GM12878 (cell line): ENCODE data around the gene HYOU1.

Experiments
- ATF7 ChIP-seq: fragments of 450-650 bp; IDR thresholded peaks from 2 replicates; pipeline ENCODE4 v1.6.1; 2016; ENCODE audit warnings: low read depth, mild to moderate bottlenecking
- BCL11A ChIP-seq: IDR thresholded peaks from 2 replicates; pipeline ENCODE4 v1.6.1; 2011; ENCODE audit warnings: low read depth, low read length
- CBX5 ChIP-seq: sonication (generic); IDR thresholded peaks from 2 replicates; pipeline ENCODE4 v1.6.1; 2016; ENCODE audit warnings: low read depth, moderate library complexity, mild to moderate bottlenecking, inconsistent platforms
- EZH2 ChIP-seq: IDR thresholded peaks from 2 replicates; pipeline ENCODE4 v1.6.1; 2012; ENCODE audit warnings: low read depth, mild to moderate bottlenecking, control low read depth, inconsistent platforms, low read length, borderline replicate concordance; ENCODE audit not compliant: control insufficient read depth
- GATAD2B ChIP-seq: fragments of 450-650 bp; conservative IDR thresholded peaks from 2 replicates; pipeline ENCODE4 v1.6.1; 2017; ENCODE audit warnings: low read depth, mild to moderate bottlenecking, moderate library complexity
- MYB ChIP-seq: fragments of 150-350 bp; IDR thresholded peaks from 2 replicates; pipeline ENCODE4 v1.6.1; 2014; ENCODE audit warnings: mild to moderate bottlenecking, low read depth, low read length, borderline replicate concordance
- MYC ChIP-seq: IDR thresholded peaks from 2 replicates; pipeline ENCODE4 v1.6.1; 2011; ENCODE audit warnings: mild to moderate bottlenecking, low read length, moderate library complexity, inconsistent platforms; ENCODE audit not compliant: insufficient read depth, insufficient replicate concordance, insufficient read length, severe bottlenecking
- POLR2A ChIP-seq: IDR thresholded peaks from 2 replicates; pipeline ENCODE4 v1.6.1; 2011; ENCODE audit warnings: low read depth, mild to moderate bottlenecking, low read length
- POU2F2 ChIP-seq: IDR thresholded peaks from 3 replicates; pipeline ENCODE4 v1.6.1; 2011; ENCODE audit warnings: low read depth, mild to moderate bottlenecking, low read length, borderline replicate concordance
- RFX5 ChIP-seq: IDR thresholded peaks from 2 replicates; pipeline ENCODE4 v1.6.1; 2011; ENCODE audit warnings: low read depth, low read length, improper control_type of control experiment
- TCF12 ChIP-seq: IDR thresholded peaks from 2 replicates; pipeline ENCODE4 v1.6.1; 2011; ENCODE audit warnings: low read depth, mild to moderate bottlenecking, low read length
- TF ChIP-seq, protein P1 (sequence below): IDR thresholded peaks from 2 replicates; pipeline ENCODE4 v1.6.1; 2012; ENCODE audit warnings: low read length, inconsistent platforms
- TF ChIP-seq, protein P2 (sequence below), 3 experiments: IDR thresholded peaks in 2 of 3; conservative IDR thresholded peaks in 1 of 3; 2 replicates each; pipeline ENCODE4 v1.5.1; 2011; ENCODE audit warnings: low read depth in 3 of 3, low read length in 3 of 3, mild to moderate bottlenecking in 3 of 3, control low read depth in 2 of 3, moderate library complexity in 2 of 3, inconsistent platforms in 1 of 3, mixed read lengths in 1 of 3; ENCODE audit not compliant: control insufficient read depth in 2 of 3, insufficient read depth in 1 of 3; ENCODE audit errors: extremely low read depth in 1 of 3
- TF ChIP-seq, protein P3 (sequence below): fragments of 450-650 bp; IDR thresholded peaks from 2 replicates; pipeline ENCODE4 v1.6.1; 2018; ENCODE audit warnings: borderline replicate concordance, mild to moderate bottlenecking; ENCODE audit not compliant: partially characterized antibody

DNA sequence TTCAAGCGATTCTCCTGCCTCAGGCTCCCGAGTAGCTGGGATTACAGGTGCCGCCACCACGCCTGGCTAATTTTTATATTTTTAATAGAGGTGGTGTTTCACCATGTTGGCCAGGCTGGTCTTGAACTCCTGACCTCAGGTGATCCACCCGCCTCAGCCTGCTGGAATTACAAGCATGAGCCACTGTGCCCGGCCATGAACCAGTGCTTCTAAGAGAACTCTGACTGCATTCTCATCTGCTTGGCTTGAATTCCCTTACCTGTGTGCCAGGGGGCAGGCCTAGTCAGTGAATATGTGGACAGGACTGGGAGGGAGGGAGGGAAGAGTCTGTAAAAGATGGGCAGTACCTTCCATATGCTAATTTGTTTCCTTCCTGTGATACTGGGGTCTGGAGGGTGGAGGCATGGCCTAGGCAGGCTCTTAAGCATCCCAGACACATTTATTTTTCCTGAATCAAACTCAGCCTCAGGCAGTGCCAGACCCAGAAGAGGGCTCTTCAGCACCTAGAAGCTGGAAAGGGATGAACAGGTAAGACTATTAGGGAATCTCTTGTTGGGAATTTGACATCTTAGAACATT, 45.4 kb downstream of the HYOU1 start:
- TF ChIP-seq EZH2 (no peak), BCL11A (no peak), RFX5 (no peak), POLR2A (no peak), CBX5 (no peak), GATAD2B (no peak), ATF7 (no peak), MYB (no peak), TCF12 (no peak), POU2F2 (no peak), MYC (no peak)
- TF ChIP-seq, protein P1, sequence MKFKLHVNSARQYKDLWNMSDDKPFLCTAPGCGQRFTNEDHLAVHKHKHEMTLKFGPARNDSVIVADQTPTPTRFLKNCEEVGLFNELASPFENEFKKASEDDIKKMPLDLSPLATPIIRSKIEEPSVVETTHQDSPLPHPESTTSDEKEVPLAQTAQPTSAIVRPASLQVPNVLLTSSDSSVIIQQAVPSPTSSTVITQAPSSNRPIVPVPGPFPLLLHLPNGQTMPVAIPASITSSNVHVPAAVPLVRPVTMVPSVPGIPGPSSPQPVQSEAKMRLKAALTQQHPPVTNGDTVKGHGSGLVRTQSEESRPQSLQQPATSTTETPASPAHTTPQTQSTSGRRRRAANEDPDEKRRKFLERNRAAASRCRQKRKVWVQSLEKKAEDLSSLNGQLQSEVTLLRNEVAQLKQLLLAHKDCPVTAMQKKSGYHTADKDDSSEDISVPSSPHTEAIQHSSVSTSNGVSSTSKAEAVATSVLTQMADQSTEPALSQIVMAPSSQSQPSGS = no peak
- TF ChIP-seq, protein P2, sequence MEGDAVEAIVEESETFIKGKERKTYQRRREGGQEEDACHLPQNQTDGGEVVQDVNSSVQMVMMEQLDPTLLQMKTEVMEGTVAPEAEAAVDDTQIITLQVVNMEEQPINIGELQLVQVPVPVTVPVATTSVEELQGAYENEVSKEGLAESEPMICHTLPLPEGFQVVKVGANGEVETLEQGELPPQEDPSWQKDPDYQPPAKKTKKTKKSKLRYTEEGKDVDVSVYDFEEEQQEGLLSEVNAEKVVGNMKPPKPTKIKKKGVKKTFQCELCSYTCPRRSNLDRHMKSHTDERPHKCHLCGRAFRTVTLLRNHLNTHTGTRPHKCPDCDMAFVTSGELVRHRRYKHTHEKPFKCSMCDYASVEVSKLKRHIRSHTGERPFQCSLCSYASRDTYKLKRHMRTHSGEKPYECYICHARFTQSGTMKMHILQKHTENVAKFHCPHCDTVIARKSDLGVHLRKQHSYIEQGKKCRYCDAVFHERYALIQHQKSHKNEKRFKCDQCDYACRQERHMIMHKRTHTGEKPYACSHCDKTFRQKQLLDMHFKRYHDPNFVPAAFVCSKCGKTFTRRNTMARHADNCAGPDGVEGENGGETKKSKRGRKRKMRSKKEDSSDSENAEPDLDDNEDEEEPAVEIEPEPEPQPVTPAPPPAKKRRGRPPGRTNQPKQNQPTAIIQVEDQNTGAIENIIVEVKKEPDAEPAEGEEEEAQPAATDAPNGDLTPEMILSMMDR (IDR thresholded peaks at IDR 0.05 in 2 of 3, conservative IDR thresholded peaks at IDR 0.05 in 1 of 3; ENCODE audit: control insufficient read depth in 2 of 3, extremely low read depth in 1 of 3, insufficient read depth in 1 of 3, low read depth in 3 of 3, low read length in 3 of 3) = no peak
- TF ChIP-seq, protein P3, sequence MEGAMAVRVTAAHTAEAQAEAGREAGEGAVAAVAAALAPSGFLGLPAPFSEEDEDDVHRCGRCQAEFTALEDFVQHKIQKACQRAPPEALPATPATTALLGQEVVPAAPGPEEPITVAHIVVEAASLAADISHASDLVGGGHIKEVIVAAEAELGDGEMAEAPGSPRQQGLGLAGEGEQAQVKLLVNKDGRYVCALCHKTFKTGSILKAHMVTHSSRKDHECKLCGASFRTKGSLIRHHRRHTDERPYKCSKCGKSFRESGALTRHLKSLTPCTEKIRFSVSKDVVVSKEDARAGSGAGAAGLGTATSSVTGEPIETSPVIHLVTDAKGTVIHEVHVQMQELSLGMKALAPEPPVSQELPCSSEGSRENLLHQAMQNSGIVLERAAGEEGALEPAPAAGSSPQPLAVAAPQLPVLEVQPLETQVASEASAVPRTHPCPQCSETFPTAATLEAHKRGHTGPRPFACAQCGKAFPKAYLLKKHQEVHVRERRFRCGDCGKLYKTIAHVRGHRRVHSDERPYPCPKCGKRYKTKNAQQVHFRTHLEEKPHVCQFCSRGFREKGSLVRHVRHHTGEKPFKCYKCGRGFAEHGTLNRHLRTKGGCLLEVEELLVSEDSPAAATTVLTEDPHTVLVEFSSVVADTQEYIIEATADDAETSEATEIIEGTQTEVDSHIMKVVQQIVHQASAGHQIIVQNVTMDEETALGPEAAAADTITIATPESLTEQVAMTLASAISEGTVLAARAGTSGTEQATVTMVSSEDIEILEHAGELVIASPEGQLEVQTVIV = no peak
